ENCODE results near the gene MAGI2.
A peak's percentile ranks its signal among the peaks of the same experiment; 100 is the strongest.

The MAGI2 gene

DNA sequence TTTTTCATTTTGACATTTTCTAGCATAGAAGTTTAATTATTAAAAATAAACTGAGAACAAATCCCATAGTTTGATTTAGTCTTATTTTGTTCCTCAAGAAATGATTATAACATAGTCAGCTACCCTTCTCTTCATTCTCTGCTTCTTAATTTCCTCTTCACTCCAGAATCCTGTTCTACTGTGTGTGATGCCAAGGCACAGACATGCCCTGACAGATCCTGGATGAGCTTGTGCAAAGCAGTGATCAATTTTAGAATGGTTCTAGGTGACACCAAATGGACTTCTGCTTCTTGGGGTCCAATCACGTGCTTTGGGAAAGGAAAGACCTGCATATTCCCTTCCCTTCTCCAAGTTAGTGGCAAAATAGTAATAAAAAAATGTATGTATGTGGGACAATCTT lies 665.6 kb downstream of the MAGI2 start:
- H3K36me3 ChIP-seq (replicated peaks): no peaks in the 10 kb centered on the region
- no peak overlapping the region for H3K27ac ChIP-seq
- no peak for DNase-seq
- no peaks in the 10 kb centered on the region for H3K27me3 ChIP-seq (replicated peaks)
- no peak for TF ChIP-seq CTCF (IDR thresholded peaks at IDR 0.05; ENCODE audit: low read depth, low read length, missing control alignments)
- in situ Hi-C loops (cut with HindIII; ENCODE audit: low pct_ligation_motif_present, low sequenced_read_pairs): no loop called here
- no peak overlapping the region for H3K4me3 ChIP-seq (ENCODE audit: low read depth, low read length)

DNA sequence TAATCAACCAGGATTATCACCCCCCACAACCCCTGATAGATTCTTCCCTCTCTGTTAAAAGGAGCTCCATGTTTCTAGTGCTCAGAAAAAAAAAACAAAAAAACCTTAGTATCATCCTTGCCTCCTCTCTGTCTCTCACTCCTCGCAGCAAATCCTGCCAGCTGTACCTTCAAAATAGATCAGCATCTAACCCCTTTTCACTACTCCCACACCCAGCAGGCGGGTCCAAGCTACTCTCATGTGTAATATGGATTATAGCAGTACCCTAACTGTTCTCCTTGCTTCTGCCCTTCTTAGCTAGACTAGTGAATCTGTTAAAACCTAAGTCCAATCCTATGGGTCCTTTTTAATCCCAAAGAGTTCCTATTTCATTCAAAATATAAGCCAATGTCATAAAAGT lies 667.4 kb downstream of the MAGI2 start:
- H3K27ac ChIP-seq: no peak overlapping the region
- no peaks in the 10 kb centered on the region for H3K36me3 ChIP-seq (replicated peaks)
- H3K27me3 ChIP-seq (replicated peaks): no peaks in the 10 kb centered on the region
- no peak for TF ChIP-seq CTCF (IDR thresholded peaks at IDR 0.05; ENCODE audit: low read depth, low read length, missing control alignments)
- no peak overlapping the region for H3K4me3 ChIP-seq (ENCODE audit: low read depth, low read length)
- DNase-seq: no peak
- in situ Hi-C loops (cut with HindIII; ENCODE audit: low pct_ligation_motif_present, low sequenced_read_pairs): no loop called here

DNA sequence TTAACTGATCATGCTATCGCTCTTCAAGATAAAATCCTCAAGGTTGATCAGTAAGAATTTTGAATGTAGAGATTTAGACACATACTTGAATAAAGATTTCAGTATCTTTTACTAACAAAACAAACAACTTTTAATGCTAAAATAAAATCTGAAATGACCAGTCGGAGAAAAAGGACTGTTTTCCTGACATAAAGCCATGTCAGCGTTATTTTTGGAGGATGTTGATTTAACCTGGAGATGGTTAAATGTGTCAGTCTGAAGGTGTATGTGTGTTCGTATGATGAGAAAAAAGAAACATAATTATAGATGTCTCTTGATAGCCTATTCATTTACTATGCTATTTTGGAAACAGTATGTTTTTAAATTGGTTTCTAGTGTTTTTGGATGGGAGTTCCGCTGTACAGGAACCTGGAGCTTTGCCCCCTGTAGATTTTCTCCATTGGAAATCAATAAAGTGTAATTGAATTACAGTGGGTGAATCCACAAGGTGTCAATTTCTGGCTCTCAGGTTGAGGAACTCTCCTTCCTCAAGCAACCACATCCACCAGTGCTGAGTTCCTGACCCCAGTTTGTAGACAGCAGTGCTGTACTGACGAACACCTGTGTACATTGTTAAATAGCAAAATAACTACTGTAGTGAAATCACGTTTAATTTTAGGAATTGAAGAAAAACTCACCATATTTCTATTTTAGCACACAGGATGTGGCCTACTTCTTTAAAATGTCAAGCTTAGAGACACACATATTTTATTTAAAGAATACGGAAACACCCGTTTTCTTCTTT lies 670.1 kb downstream of the MAGI2 start:
- no peaks in the 10 kb centered on the region for H3K27me3 ChIP-seq (replicated peaks)
- no peaks in the 10 kb centered on the region for H3K36me3 ChIP-seq (replicated peaks)
- in situ Hi-C loops (cut with HindIII; ENCODE audit: low pct_ligation_motif_present, low sequenced_read_pairs): no loop called here
- H3K4me3 ChIP-seq (ENCODE audit: low read depth, low read length): no peak overlapping the region
- no peak overlapping the region for H3K27ac ChIP-seq
- DNase-seq: no peak
- no peak for TF ChIP-seq CTCF (IDR thresholded peaks at IDR 0.05; ENCODE audit: low read depth, low read length, missing control alignments)

DNA sequence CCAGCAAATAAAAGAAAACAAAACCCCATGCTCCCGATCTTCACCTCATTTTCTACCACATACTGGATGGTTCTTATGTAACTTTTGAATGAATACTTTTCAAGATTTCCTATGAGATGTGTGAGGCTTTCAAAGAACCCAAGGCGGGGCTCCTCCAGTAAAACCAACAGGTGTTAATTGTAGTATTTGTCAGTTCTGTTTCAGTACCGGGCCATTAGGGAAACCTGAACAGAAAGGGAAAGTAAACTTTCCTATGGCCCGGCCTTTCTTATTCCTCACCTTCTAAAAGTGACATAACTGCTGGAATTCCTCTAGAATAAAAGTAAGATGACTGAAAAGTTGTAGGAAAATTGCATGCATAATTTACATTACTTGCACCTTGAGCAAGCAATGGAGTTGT lies 672.9 kb downstream of the MAGI2 start:
- Histone ChIP-seq H3K27ac (no peak overlapping the region), H3K4me3 (ENCODE audit: low read depth, low read length) (no peak overlapping the region), H3K27me3 (replicated peaks) (no peaks in the 10 kb centered on the region), H3K36me3 (replicated peaks) (no peaks in the 10 kb centered on the region)
- in situ Hi-C loops (cut with HindIII; ENCODE audit: low pct_ligation_motif_present, low sequenced_read_pairs): no loop called here
- no peak for TF ChIP-seq CTCF (IDR thresholded peaks at IDR 0.05; ENCODE audit: low read depth, low read length, missing control alignments)
- DNase-seq: no peak

DNA sequence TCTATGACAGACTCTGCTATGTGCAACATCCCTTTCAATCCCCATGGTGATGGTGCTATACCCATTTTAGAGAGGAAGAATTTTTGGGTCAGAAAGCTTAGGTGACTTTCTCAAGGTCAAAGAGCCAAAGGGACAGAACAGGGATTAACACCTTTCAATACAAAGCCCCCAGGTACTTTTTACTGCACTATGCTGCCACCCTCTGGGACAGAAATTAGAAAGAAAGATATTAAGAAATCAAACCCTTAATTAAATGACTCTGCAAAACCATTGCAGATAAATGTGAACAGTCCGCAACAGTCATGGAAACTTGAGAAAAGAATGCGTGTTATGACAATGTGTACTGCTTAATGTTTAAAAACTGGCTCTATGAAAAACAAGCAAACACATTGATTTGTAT lies 673.7 kb downstream of the MAGI2 start:
- no peak for DNase-seq
- peak; percentile 4 for TF ChIP-seq CTCF (IDR thresholded peaks at IDR 0.05; ENCODE audit: low read depth, low read length, missing control alignments)
- no peak overlapping the region for H3K27ac ChIP-seq
- H3K36me3 ChIP-seq (replicated peaks): no peaks in the 10 kb centered on the region
- no peaks in the 10 kb centered on the region for H3K27me3 ChIP-seq (replicated peaks)
- no peak overlapping the region for H3K4me3 ChIP-seq (ENCODE audit: low read depth, low read length)
- in situ Hi-C loops (cut with HindIII; ENCODE audit: low pct_ligation_motif_present, low sequenced_read_pairs): no loop called here

- in situ Hi-C loops (cut with HindIII; ENCODE audit: low pct_ligation_motif_present, low sequenced_read_pairs): no loop called here
- no peak for DNase-seq
- no peak for TF ChIP-seq CTCF (IDR thresholded peaks at IDR 0.05; ENCODE audit: low read depth, low read length, missing control alignments)
- no peak overlapping the region for H3K4me3 ChIP-seq (ENCODE audit: low read depth, low read length)
- no peaks in the 10 kb centered on the region for H3K27me3 ChIP-seq (replicated peaks)
- no peaks in the 10 kb centered on the region for H3K36me3 ChIP-seq (replicated peaks)
- no peak overlapping the region for H3K27ac ChIP-seq
Measured at GRCh38 chr7:78777829-78778228, 675.6 kb downstream of the MAGI2 start.
